Stomach smooth muscle (tissue), 2 donors: ENCODE results near the gene CACNA1E.
"Not testable (repeated sequence)": the region's sequence is repeated elsewhere in the genome, so short reads cannot be mapped to it uniquely, and the experiment has no call there.

Experiments used
- H3K27ac ChIP-seq: one replicate; pipeline ENCODE4 v1.7.0; 2013; ENCODE audit warnings: mild to moderate bottlenecking, low read length, inconsistent platforms
- H3K27me3 ChIP-seq, 2 donors: one replicate each; pipeline ENCODE4 v1.7.0; 2013; ENCODE audit warnings: low read length in 2 of 2; ENCODE audit not compliant: insufficient read depth in 2 of 2, control insufficient read depth in 1 of 2
- H3K36me3 ChIP-seq, 2 donors: one replicate each; pipeline ENCODE4 v1.7.0; 2013; ENCODE audit warnings: low read length in 2 of 2; ENCODE audit not compliant: control insufficient read depth in 2 of 2, insufficient read depth in 2 of 2
- H3K4me1 ChIP-seq: one replicate; pipeline ENCODE4 v1.7.0; 2013; ENCODE audit warnings: low read length; ENCODE audit not compliant: control insufficient read depth, insufficient read depth
- H3K4me3 ChIP-seq, 2 donors: one replicate each; pipeline ENCODE4 v1.7.0; 2013; ENCODE audit warnings: low read length in 2 of 2
- H3K9ac ChIP-seq, 2 donors: one replicate each; pipeline ENCODE4 v1.7.0; 2013; ENCODE audit warnings: low read length in 2 of 2, mild to moderate bottlenecking in 1 of 2
- H3K9me3 ChIP-seq, 2 donors: one replicate each; pipeline ENCODE4 v1.7.0; 2013; ENCODE audit warnings: low read length in 2 of 2; ENCODE audit not compliant: control insufficient read depth in 2 of 2
- donor health status: healthy.
- donor health status: Pancreatic carcinoma.

Gene CACNA1E

GRCh38 chr1:181516706-181517105 is 33.4 kb downstream of the CACNA1E start:
- Histone ChIP-seq H3K9ac (no peak overlapping the region), H3K4me1 (no peaks in the 10 kb centered on the region), H3K9me3 (no peaks in the 10 kb centered on the region), H3K27ac (no peak overlapping the region), H3K36me3 (no peaks in the 10 kb centered on the region), H3K4me3 (no peak overlapping the region), H3K27me3 (no peaks in the 10 kb centered on the region)

DNA sequence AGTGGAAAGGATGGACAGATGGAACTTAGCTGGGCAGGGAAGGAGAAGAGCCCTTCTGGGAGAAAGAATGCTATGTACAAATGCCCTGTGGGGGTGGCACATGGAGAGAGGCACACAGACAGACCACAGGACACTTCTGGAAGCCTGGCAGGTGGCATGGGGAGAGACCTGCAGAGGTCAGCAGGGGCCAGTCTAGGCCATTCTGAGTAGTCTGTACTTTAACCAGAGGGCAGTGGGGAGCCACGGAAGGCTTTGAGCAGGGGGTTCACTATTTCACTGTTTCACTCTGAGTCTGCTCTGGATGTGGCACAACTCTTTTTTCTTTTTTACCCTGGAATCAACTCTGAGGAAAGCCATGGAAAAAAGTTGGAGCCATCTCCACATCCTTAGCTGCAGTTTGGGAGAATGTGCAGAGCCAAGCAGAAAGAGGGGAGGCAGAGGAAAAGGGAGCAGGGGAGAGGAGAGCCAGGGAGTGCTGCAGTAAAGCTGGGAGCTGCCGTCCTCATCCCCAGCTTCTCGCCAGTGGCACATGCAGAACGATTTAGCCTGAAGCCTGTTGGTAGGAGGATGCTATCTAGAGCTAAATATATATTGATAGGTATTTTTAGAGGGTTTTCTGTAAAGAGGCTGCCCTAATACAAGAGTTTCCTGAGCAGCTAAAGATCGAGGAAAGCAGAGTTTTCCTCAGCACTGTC is 34.0 kb downstream of the CACNA1E start:
- H3K4me3 ChIP-seq: no peak overlapping the region
- H3K27ac ChIP-seq: no peak overlapping the region
- no peaks in the 10 kb centered on the region for H3K9me3 ChIP-seq
- H3K4me1 ChIP-seq: no peaks in the 10 kb centered on the region
- no peak overlapping the region for H3K9ac ChIP-seq
- H3K36me3 ChIP-seq: no peaks in the 10 kb centered on the region
- H3K27me3 ChIP-seq: no peaks in the 10 kb centered on the region

- no peaks in the 10 kb centered on the region for H3K4me1 ChIP-seq
- H3K9ac ChIP-seq: no peak overlapping the region
- no peak overlapping the region for H3K27ac ChIP-seq
- no peak overlapping the region for H3K4me3 ChIP-seq
- no peaks in the 10 kb centered on the region for H3K27me3 ChIP-seq
- no peaks in the 10 kb centered on the region for H3K36me3 ChIP-seq
- H3K9me3 ChIP-seq: no peaks in the 10 kb centered on the region
Observed at GRCh38 chr1:181518152-181518551, 34.8 kb downstream of the CACNA1E start.

GRCh38 chr1:181522864-181523263 is 39.5 kb downstream of the CACNA1E start:
- Histone ChIP-seq H3K27me3 (no peaks in the 10 kb centered on the region), H3K9me3 (no peaks in the 10 kb centered on the region), H3K4me1 (no peaks in the 10 kb centered on the region), H3K27ac (no peak overlapping the region), H3K9ac (no peak overlapping the region), H3K36me3 (no peaks in the 10 kb centered on the region), H3K4me3 (no peak overlapping the region)

- no peak overlapping the region for H3K9ac ChIP-seq
- H3K36me3 ChIP-seq: no peaks in the 10 kb centered on the region
- H3K9me3 ChIP-seq: peaks cover 0 to 3% of the 10 kb centered on the region in 2 donors
- no peak overlapping the region for H3K4me3 ChIP-seq
- H3K27ac ChIP-seq: no peak overlapping the region
- H3K4me1 ChIP-seq: no peaks in the 10 kb centered on the region
- no peaks in the 10 kb centered on the region for H3K27me3 ChIP-seq
Observed at GRCh38 chr1:181525104-181525721, 41.9 kb downstream of the CACNA1E start.

DNA sequence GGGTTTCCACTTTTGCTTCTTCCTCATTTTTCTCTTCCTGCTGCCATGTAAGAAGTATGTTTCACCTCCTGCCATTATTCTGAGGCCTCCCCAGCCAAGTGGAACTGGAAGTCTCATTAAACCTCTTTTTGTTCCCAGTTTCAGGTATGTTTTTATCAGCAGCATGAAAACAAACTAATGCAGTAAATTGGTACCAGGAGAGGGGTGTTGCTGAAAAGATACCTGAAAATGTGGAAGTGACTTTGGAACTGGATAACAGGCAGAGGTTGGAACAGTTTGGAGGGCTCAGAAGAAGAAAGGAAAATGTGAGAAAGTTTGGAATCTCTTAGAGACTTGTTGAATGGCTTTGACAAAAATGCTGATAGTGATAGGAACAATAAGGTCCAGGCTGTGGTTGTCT is 44.9 kb downstream of the CACNA1E start:
- H3K27ac ChIP-seq, H3K9me3 ChIP-seq, H3K4me3 ChIP-seq, H3K36me3 ChIP-seq, H3K4me1 ChIP-seq, H3K27me3 ChIP-seq, H3K9ac ChIP-seq: not testable (repeated sequence)

GRCh38 chr1:181531441-181531840 is 48.1 kb downstream of the CACNA1E start:
- Histone ChIP-seq H3K27me3 (no peaks in the 10 kb centered on the region), H3K4me1 (no peaks in the 10 kb centered on the region), H3K27ac (no peak overlapping the region), H3K4me3 (no peak overlapping the region), H3K9ac (no peak overlapping the region), H3K9me3 (peaks cover 0 to 3% of the 10 kb centered on the region in 2 donors), H3K36me3 (no peaks in the 10 kb centered on the region)

- H3K4me1 ChIP-seq: no peaks in the 10 kb centered on the region
- H3K27me3 ChIP-seq: no peaks in the 10 kb centered on the region
- H3K9me3 ChIP-seq: peaks cover 0 to 3% of the 10 kb centered on the region in 2 donors
- no peak overlapping the region for H3K9ac ChIP-seq
- H3K27ac ChIP-seq: no peak overlapping the region
- H3K4me3 ChIP-seq: no peak overlapping the region
- H3K36me3 ChIP-seq: no peaks in the 10 kb centered on the region
Observed at GRCh38 chr1:181531951-181532600, 48.8 kb downstream of the CACNA1E start.

- Histone ChIP-seq H3K9ac (no peak overlapping the region), H3K27me3 (no peaks in the 10 kb centered on the region), H3K27ac (no peak overlapping the region), H3K4me3 (no peak overlapping the region), H3K4me1 (no peaks in the 10 kb centered on the region), H3K9me3 (no peaks in the 10 kb centered on the region), H3K36me3 (no peaks in the 10 kb centered on the region)
Observed at GRCh38 chr1:181538836-181539235, 55.5 kb downstream of the CACNA1E start.

- Histone ChIP-seq H3K27me3 (no peaks in the 10 kb centered on the region), H3K4me3 (no peak overlapping the region), H3K9me3 (no peaks in the 10 kb centered on the region)
Observed at GRCh38 chr1:181541458-181541857, 58.1 kb downstream of the CACNA1E start.

GRCh38 chr1:181541947-181542346 is 58.6 kb downstream of the CACNA1E start:
- H3K27ac ChIP-seq: no peak overlapping the region
- H3K4me3 ChIP-seq: no peak overlapping the region
- no peaks in the 10 kb centered on the region for H3K27me3 ChIP-seq
- H3K4me1 ChIP-seq: no peaks in the 10 kb centered on the region
- no peak overlapping the region for H3K9ac ChIP-seq
- H3K9me3 ChIP-seq: no peaks in the 10 kb centered on the region
- no peaks in the 10 kb centered on the region for H3K36me3 ChIP-seq

More at GRCh38 chr1:181541458-181541857, 58.1 kb downstream of the CACNA1E start:
- no peaks in the 10 kb centered on the region for H3K4me1 ChIP-seq
- no peak overlapping the region for H3K9ac ChIP-seq
- no peak overlapping the region for H3K27ac ChIP-seq
- H3K36me3 ChIP-seq: no peaks in the 10 kb centered on the region
